ENCODE results near the gene SMG6. TPM values are rescaled to one million over a fixed set of nuclear protein-coding genes. Genes with fewer than 3 reads are reported as not detected.

SMG6 gene
- total RNA-seq, 8 experiments from 2014 or later, result 18.5 to 54.9 (median 30.6) TPM

DNA sequence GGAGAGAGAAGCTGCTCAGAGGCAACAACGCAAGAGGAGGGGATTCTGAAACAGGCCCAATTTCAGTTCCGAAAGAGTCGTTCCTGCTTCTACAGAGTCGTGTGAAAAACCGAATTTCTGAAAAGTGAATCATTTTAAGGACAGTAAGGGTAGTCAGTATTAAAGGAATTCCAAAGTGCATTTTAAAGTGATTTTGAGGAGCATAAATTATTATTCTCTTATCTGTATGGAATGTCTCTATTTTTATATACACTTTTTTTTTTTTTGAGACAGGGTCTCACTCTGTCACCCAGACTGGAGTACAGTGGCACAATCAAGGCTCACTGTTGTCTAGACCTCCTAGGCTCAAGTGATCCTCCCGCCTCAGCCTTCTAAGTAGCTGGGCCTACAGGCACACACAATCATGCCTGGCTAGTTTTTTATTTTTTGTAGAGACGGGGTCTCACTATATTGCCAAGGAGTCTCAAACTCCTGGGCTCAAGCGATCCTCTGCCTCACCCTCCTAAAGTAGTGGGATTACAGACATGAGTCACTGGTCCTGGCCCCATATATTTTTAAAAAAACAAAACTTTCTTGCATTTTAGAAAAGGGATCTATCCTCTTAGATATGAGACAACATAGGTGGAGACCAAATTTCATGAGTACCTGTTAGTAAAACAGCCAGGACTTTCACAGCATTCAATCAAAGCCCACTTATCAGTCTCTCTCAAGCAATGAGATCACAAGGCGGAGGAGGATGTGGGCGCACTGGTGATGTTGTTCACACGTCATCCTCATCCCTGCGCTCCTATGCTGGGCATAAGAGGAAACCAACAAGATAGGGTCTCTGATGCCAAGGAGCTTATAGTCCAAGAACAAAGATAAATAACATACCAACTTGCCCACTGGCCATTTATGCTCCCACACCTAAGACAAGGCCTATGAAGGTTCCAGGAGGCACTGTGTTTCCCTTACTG lies 53.2 kb downstream of the SMG6 start:
- WGBS, 10 experiments, result 73 to 100% (median 97%) methylated on average over 2 to 10 of the region's 12 CpGs
- Histone ChIP-seq H3K4me3 (no peak overlapping the region), H3K4me1 (replicated peaks in 1 of 2) (no peaks in the 10 kb centered on the region), H3K27ac (no peak overlapping the region)
- ATAC-seq (replicated peaks in 6 of 8), result no peak
- in situ Hi-C loops (cut with MboI; ENCODE audit: low pct_unique_long_range_greater_than_20kb in 2 of 9, low sequenced_read_pairs in 9 of 9, unreplicated experiment in 9 of 9), result loop anchor here in 1 of 9 experiments (25.0 kb wide), 1 partner anchor 363 kb away; no protein-coding TSS in a partner anchor

DNA sequence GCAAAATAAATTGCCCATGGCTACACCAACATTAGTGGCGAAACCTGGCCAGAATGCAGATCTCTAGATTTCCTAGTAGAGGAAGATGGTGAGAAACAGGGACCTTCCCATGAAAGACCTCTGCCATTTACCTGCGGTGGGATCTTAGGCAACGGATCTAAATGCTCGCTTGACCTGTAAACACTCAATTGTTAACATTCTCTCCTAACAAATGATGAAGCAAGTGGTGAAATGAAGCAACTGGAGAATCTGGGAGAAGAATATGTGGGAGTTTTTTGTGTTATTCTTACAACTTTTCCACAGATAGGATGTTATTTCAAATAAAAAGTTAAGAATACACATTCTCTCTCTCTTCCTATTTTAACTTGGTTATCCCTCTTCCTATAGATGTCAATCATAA lies 56.6 kb downstream of the SMG6 start:
- WGBS, 10 experiments, result 75 to 100% (median 100%) methylated on average over 1 to 4 of the region's 4 CpGs; no CpG with 5 or more reads in 1 of the 10 experiments
- Histone ChIP-seq H3K4me1 (replicated peaks in 1 of 2) (no peaks in the 10 kb centered on the region), H3K4me3 (no peak overlapping the region), H3K27ac (no peak overlapping the region)
- in situ Hi-C loops (cut with MboI; ENCODE audit: low pct_unique_long_range_greater_than_20kb in 2 of 9, low sequenced_read_pairs in 9 of 9, unreplicated experiment in 9 of 9), result loop anchor here in 6 of 9 experiments (10.0 to 25.0 kb wide), 3 partner anchors 160 to 192 kb away; partner anchors contain the start of gene HIC1 (in 5 of the 6)
- no peak for ATAC-seq (replicated peaks in 6 of 8)

DNA sequence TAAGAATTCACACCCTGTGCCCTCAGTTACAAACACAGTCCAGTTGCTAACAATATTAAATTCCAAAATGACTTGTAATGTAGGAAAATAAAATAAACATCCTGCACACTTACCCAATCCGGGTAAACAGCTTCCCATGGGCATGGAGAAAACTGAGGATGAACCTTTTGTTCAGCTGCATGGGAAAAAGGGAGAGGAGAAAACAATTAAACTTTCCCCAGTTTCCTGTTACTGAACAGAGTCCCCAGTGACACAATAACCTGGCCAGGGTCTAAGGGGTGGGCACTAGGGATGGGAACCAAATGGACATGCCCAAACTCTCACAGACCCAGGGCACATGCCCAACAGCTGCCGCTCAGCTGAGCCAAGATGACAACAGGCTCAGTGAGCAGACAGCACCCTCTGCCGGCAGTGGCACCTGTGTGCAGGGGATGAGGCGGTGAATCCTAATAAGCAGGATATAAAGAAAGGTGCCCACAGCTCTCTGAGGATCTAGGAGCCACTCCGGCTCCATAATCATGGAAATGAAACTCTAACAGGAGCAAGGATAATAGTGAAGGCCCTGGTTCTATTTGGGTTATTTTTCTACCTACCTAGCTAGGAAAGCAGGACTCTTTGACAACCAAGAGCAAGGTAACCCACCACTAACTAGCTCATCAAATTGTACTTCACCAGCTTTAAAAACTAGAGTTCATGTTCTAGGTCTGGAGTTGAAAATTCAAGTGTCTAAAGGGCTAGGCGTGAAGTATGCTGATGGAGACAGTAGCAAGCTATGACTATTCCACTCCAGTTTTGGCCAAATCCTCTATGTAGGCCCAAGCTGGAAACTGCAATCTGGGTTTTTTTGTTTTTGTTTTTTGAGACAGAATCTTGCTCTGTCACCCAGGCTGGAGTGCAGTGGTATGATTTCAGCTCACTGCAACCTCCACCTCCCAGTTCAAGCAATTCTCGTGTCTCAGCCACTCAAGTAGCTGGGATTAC lies 58.8 kb downstream of the SMG6 start:
- ATAC-seq (replicated peaks in 6 of 8), result peak; percentile 82 to 100 (median 90)
- Histone ChIP-seq H3K4me1 (replicated peaks in 1 of 2) (no peaks in the 10 kb centered on the region), H3K4me3 (no peak overlapping the region), H3K27ac (no peak overlapping the region)
- WGBS, 10 experiments, result 0 to 82% (median 41%) methylated on average over 1 to 5 of the region's 7 CpGs
- in situ Hi-C loops (cut with MboI; ENCODE audit: low pct_unique_long_range_greater_than_20kb in 2 of 9, low sequenced_read_pairs in 9 of 9, unreplicated experiment in 9 of 9), result loop anchor here in 6 of 9 experiments (10.0 to 25.0 kb wide), 3 partner anchors 158 to 190 kb away; partner anchors contain the start of gene HIC1 (in 5 of the 6)

DNA sequence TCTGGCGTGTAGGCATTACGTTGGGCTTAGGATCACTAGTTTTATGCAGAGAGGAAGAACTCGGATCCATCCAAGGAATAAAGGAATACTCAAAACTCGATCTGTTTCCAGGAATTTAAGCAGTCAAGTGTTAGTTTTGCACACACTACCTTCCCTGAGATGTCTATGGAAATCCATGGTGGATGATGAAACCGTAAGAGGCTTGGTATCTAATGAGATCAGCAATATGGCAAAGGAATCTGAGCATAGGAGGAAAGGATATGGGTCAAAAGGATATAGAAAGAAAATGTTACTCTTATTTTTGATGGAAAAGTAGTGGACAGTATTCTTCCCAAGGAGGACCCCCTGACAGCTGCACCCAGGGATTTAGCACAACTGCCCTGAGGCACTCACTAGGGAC lies 59.6 kb downstream of the SMG6 start:
- H3K4me1 ChIP-seq (replicated peaks in 1 of 2), result no peaks in the 10 kb centered on the region
- H3K4me3 ChIP-seq, result no peak overlapping the region
- WGBS, 10 experiments, result 76 to 100% (median 94%) methylated on average over 1 to 5 of the region's 5 CpGs; no CpG with 5 or more reads in 1 of the 10 experiments
- in situ Hi-C loops (cut with MboI; ENCODE audit: low pct_unique_long_range_greater_than_20kb in 2 of 9, low sequenced_read_pairs in 9 of 9, unreplicated experiment in 9 of 9), result loop anchor here in 6 of 9 experiments (10.0 to 25.0 kb wide), 3 partner anchors 157 to 189 kb away; partner anchors contain the start of gene HIC1 (in 5 of the 6)
- H3K27ac ChIP-seq, result no peak overlapping the region
- ATAC-seq (replicated peaks in 6 of 8), result no peak

DNA sequence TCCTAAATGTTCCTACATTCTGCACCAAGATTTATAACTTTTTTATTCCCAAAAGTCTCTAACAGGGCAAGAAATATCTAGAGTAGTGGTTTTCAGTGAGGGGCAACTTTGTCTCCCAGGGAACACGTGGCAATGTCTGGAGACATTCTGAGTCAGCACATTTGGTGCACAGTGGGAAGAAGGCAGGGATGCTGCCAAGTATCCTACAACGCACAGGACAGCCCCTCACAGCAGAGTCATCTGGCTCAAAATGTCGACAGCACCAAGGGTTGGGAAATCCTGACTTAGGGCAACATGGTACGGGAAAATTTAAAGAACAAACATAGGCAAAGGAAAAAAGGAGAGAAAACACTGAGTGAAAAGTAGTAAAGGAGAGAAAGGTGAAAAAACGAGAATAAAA lies 61.8 kb downstream of the SMG6 start:
- in situ Hi-C loops (cut with MboI; ENCODE audit: low pct_unique_long_range_greater_than_20kb in 2 of 9, low sequenced_read_pairs in 9 of 9, unreplicated experiment in 9 of 9), result loop anchor here in 6 of 9 experiments (10.0 to 25.0 kb wide), 3 partner anchors 155 to 187 kb away; partner anchors contain the start of gene HIC1 (in 5 of the 6)
- H3K4me3 ChIP-seq, result no peak overlapping the region
- no peaks in the 10 kb centered on the region for H3K4me1 ChIP-seq (replicated peaks in 1 of 2)
- 15 to 100% (median 79%) methylated on average over 3 to 5 of the region's 5 CpGs; no CpG with 5 or more reads in 2 of the 10 experiments for WGBS, 10 experiments
- no peak for ATAC-seq (replicated peaks in 6 of 8)
- H3K27ac ChIP-seq, result no peak overlapping the region

DNA sequence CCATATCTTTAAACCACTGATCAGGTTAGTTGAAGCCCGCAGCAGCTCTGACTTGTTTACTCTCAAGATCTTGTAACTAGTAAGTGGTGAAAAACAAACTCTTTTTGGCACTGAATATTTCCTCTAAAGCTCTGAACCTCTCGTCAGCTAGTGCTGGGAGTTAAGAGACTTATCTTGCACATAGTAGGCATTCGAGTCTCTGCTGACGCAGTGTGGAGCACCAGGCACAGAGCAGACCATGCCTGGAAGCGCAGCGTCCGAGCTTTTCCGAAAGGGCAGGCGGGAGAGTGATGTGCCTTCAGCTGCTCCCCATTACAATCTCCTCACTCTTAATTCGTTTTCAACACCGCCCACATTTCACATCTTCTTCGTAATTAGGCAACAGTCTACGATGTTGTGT lies 63.0 kb downstream of the SMG6 start:
- Histone ChIP-seq H3K4me3 (no peak overlapping the region), H3K4me1 (replicated peaks in 1 of 2) (peaks cover 0 to 2% of the 10 kb centered on the region in 2 donors), H3K27ac (no peak overlapping the region)
- WGBS, 10 experiments, result 0 to 100% (median 82%) methylated on average over 1 to 12 of the region's 13 CpGs; no CpG with 5 or more reads in 1 of the 10 experiments
- ATAC-seq (replicated peaks in 6 of 8), result peak in 2 of 8 experiments; percentile 4 to 6
- in situ Hi-C loops (cut with MboI; ENCODE audit: low pct_unique_long_range_greater_than_20kb in 2 of 9, low sequenced_read_pairs in 9 of 9, unreplicated experiment in 9 of 9), result loop anchor here in 6 of 9 experiments (10.0 to 25.0 kb wide), 3 partner anchors 153 to 186 kb away; partner anchors contain the start of gene HIC1 (in 5 of the 6)

DNA sequence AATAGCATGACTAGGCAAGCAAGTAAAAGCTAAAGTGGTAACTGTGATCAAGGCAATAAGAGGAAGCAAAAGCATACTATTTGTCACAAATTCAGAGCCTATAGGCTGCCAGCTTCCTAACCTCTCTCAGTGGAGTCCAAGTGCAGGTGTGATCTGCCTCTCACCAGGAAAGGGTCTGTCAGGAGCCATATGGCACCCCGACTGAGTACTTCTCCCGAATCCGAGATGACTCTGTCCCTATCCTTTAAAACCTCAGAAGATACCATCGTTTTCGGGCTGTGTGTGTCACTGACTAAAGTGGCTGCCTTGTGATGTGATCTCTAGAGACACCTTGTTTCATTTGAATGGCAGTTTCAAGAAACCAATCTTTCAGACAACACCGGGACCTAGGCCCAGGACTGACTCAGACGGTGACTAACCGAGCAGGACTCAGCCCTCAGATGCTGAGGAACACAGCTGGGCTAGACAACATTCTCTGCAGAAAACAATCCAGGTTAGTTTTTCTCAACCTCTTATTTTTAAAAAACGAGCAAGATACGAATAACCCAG lies 63.6 kb downstream of the SMG6 start:
- ATAC-seq (replicated peaks in 6 of 8), result peak in 5 of 8 experiments; percentile 38 to 63 (median 53)
- in situ Hi-C loops (cut with MboI; ENCODE audit: low pct_unique_long_range_greater_than_20kb in 2 of 9, low sequenced_read_pairs in 9 of 9, unreplicated experiment in 9 of 9), result loop anchor here in 6 of 9 experiments (10.0 to 25.0 kb wide), 3 partner anchors 153 to 185 kb away; partner anchors contain the start of gene HIC1 (in 5 of the 6)
- Histone ChIP-seq H3K27ac (no peak overlapping the region), H3K4me3 (no peak overlapping the region), H3K4me1 (replicated peaks in 1 of 2) (peaks cover 0 to 2% of the 10 kb centered on the region in 2 donors)
- WGBS, 10 experiments, result 0 to 92% (median 71%) methylated on average over 2 to 10 of the region's 10 CpGs; no CpG with 5 or more reads in 2 of the 10 experiments

DNA sequence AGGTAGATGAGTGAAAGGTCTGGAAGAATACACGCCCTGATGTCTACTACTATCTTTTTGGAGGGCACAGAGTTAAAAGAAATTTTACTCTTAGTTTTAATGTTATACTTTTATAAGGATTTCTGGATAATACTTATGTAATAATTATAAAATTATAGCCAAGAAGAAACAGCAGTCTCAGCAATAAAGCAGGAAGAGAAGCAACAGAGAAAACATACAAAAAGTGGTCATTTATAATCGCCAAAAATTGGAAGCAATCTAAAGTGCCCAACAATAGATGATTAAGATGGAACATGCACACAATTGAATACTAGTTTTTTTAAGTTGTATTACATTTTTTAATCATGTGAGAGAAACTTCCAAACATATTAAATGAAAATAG lies 64.4 kb downstream of the SMG6 start:
- in situ Hi-C loops (cut with MboI; ENCODE audit: low pct_unique_long_range_greater_than_20kb in 2 of 9, low sequenced_read_pairs in 9 of 9, unreplicated experiment in 9 of 9), result loop anchor here in 4 of 9 experiments (25.0 kb wide), 2 partner anchors 152 to 177 kb away; partner anchors contain the start of gene HIC1 (in 3 of the 4)
- Histone ChIP-seq H3K4me3 (no peak overlapping the region), H3K27ac (no peak overlapping the region), H3K4me1 (replicated peaks in 1 of 2) (peaks cover 0 to 2% of the 10 kb centered on the region in 2 donors)
- 9 to 100% (median 96%) methylated on average over 1 to 2 of the region's 2 CpGs for WGBS, 10 experiments
- ATAC-seq (replicated peaks in 6 of 8), result no peak

DNA sequence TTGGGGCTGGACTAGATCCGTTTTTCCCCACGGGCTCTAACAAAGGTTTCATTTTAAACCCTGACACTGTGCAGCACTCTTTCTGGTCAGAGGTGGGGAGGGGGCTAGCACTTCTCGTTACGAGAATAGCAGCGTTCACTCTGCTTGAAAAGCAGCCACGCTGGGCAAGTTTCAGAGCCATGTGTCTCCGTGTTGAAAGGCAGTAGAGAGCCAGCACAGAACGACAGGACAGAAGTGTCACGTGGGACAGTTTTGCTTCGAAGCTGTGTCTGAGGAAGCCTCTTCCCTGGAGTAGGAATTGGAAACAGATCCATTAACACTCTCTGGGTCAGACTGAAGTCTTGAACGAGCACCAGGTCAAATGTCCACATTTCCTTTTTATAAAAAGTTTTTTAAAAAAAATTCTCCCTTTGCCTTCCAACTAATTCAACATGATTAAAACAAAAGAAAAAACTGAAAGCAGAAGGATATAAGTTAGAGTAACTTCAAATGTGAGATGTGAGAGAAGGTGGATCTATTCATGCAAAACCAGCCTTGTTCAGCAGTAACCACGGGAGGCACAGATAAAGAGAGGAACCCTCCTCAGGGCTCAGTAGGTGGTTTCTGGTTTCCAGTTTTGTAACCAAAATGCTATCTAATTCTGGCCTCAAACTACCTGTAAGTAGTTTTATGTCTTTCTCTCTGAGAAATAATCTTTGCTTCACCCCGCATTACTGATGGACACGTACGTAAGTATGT lies 65.0 kb downstream of the SMG6 start:
- Histone ChIP-seq H3K27ac (no peak overlapping the region), H3K4me3 (no peak overlapping the region), H3K4me1 (replicated peaks in 1 of 2) (peaks cover 0 to 6% of the 10 kb centered on the region in 2 donors)
- peak in 7 of 8 experiments; percentile 6 to 70 (median 24) for ATAC-seq (replicated peaks in 6 of 8)
- in situ Hi-C loops (cut with MboI; ENCODE audit: low pct_unique_long_range_greater_than_20kb in 2 of 9, low sequenced_read_pairs in 9 of 9, unreplicated experiment in 9 of 9), result loop anchor here in 4 of 9 experiments (25.0 kb wide), 2 partner anchors 151 to 176 kb away; partner anchors contain the start of gene HIC1 (in 3 of the 4)
- WGBS, 10 experiments, result 31 to 96% (median 77%) methylated on average over 2 to 15 of the region's 15 CpGs; no CpG with 5 or more reads in 1 of the 10 experiments

DNA sequence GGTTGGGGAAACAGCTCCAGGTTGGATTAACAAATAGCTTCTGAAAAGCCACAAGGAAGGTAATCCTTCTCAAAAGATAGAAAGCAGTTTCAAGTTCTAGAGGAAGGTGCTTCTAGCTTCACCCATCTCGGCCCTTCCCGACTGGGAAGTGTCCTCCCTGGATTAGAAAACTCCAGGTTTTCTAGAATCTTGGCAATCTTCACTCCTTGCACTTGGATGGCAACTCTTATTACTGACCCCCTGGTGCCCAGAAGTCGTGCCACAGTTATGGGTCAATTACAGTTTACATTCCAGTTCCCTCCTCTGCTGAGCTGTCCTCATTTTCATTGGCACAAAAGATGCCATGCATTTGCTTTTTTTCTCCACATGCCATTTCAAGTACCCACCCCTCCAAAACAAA lies 65.6 kb downstream of the SMG6 start:
- Histone ChIP-seq H3K4me1 (replicated peaks in 1 of 2) (peaks cover 0 to 8% of the 10 kb centered on the region in 2 donors), H3K27ac (no peak overlapping the region), H3K4me3 (no peak overlapping the region)
- ATAC-seq (replicated peaks in 6 of 8), result no peak
- in situ Hi-C loops (cut with MboI; ENCODE audit: low pct_unique_long_range_greater_than_20kb in 2 of 9, low sequenced_read_pairs in 9 of 9, unreplicated experiment in 9 of 9), result loop anchor here in 4 of 9 experiments (25.0 kb wide), 2 partner anchors 151 to 176 kb away; partner anchors contain the start of gene HIC1 (in 3 of the 4)
- WGBS, 10 experiments, result 10 to 100% (median 90%) methylated on average over 1 to 3 of the region's 3 CpGs; no CpG with 5 or more reads in 4 of the 10 experiments

DNA sequence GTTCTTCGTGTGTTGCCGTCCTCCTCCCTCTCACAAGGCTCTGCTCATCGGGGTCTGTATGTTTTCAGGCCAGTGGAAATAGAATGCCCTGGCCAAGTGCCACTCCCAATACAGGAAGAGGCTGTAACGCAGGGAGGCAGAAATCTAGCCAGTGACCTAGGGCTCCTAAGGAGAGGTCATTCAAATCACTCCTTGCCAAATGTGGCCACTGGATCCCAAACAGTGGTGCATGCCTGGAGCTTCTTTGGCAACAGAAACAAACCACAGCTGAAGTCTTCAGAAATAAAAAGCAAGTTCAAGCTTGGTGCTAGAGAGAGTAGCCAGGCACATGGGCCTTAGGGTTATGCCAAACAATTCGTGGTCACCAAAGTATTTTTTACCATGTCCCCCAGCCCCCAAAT lies 66.1 kb downstream of the SMG6 start:
- in situ Hi-C loops (cut with MboI; ENCODE audit: low pct_unique_long_range_greater_than_20kb in 2 of 9, low sequenced_read_pairs in 9 of 9, unreplicated experiment in 9 of 9), result loop anchor here in 4 of 9 experiments (25.0 kb wide), 2 partner anchors 150 to 175 kb away; partner anchors contain the start of gene HIC1 (in 3 of the 4)
- H3K4me3 ChIP-seq, result no peak overlapping the region
- peaks cover 0 to 8% of the 10 kb centered on the region in 2 donors for H3K4me1 ChIP-seq (replicated peaks in 1 of 2)
- 0 to 100% (median 100%) methylated on average over 1 to 5 of the region's 5 CpGs; no CpG with 5 or more reads in 1 of the 10 experiments for WGBS, 10 experiments
- H3K27ac ChIP-seq, result no peak overlapping the region
- no peak for ATAC-seq (replicated peaks in 6 of 8)

Data from motor neuron (in vitro differentiated cells).